Heart left ventricle (tissue), 16 donors: ENCODE results near the gene AKAP6. TPM values are rescaled to one million over a fixed set of nuclear protein-coding genes. Genes with fewer than 3 reads are reported as not detected.
"Not testable (repeated sequence)": the region's sequence is repeated elsewhere in the genome, so short reads cannot be mapped to it uniquely, and the experiment has no call there.

Experiments used
- ATAC-seq, 4 donors: fragments of 200-7000 bp; cut with Tn5 transposase; one replicate each; pipeline ENCODE4 v1.9.1; 2020 to 2022; ENCODE audit warnings: moderate library complexity in 4 of 4, mild to moderate bottlenecking in 3 of 4, moderate number of reproducible peaks in 1 of 4
- DNase-seq, 5 donors: peaks; one replicate each; pipeline ENCODE4 v3.0.0-alpha.2; 2020
- H3K27ac ChIP-seq, 12 donors: fragments of 200-600 bp; sonication (generic) in 4 of 12; one replicate each; pipeline versions ENCODE4 v1.5.0 to v1.8.0; 2016 to 2022; ENCODE audit warnings: mild to moderate bottlenecking in 2 of 12
- H3K27me3 ChIP-seq, 9 donors: fragments of 200-600 bp; sonication (generic) in 2 of 9; one replicate each; pipeline versions ENCODE4 v1.5.1 to v1.8.0; 2016 to 2022; ENCODE audit warnings: mild to moderate bottlenecking in 3 of 9
- H3K36me3 ChIP-seq, 9 donors: fragments of 200-600 bp; sonication (generic) in 2 of 9; one replicate each; pipeline versions ENCODE4 v1.5.0 to v1.8.0; 2018 to 2022; ENCODE audit warnings: mild to moderate bottlenecking in 2 of 9
- H3K4me1 ChIP-seq, 12 donors: fragments of 200-600 bp; sonication (generic) in 4 of 12; one replicate each; pipeline versions ENCODE4 v1.5.0 to v1.8.0; 2016 to 2022; ENCODE audit warnings: mild to moderate bottlenecking in 3 of 12
- H3K4me3 ChIP-seq, 12 donors: fragments of 200-600 bp; sonication (generic) in 4 of 12; one replicate each; pipeline versions ENCODE4 v1.5.0 to v1.8.0; 2017 to 2022; ENCODE audit warnings: mild to moderate bottlenecking in 9 of 12, moderate library complexity in 4 of 12
- H3K9me3 ChIP-seq, 12 donors: fragments of 200-600 bp; sonication (generic) in 4 of 12; one replicate each; pipeline versions ENCODE4 v1.5.0 to v1.8.0; 2016 to 2022; ENCODE audit warnings: mild to moderate bottlenecking in 1 of 12
- CTCF ChIP-seq, 12 donors: fragments of 200-600 bp; sonication (generic) in 4 of 12; IDR thresholded peaks; one replicate each; pipeline versions ENCODE4 v1.5.0 to v1.8.0; 2018 to 2022; ENCODE audit warnings: antibody characterized with exemption in 12 of 12, mild to moderate bottlenecking in 5 of 12
- POLR2A ChIP-seq, 2 donors: fragments of 450-650 bp; IDR thresholded peaks; one replicate each; pipeline ENCODE4 v1.6.1; 2017; ENCODE audit warnings: antibody characterized with exemption in 2 of 2, mild to moderate bottlenecking in 2 of 2, moderate library complexity in 2 of 2
- WGBS, 4 donors: extraction: QIAGEN DNeasy Blood & Tissue Kit in 2 of 4; methylation state at CpG; one replicate each; pipeline versions ENCODE4 v1.1.5 to v1.1.7; 2013 to 2018; 5-methylcytosine and 5-hydroxymethylcytosine counted together
- intact Hi-C, 10 donors: fragments of 100-400 bp; cut with DNase I; formaldehyde crosslinking; loops; one replicate each; pipeline versions ENCODE4 v1.11.1 to v1.14.2; 2022
- polyA plus RNA-seq, 2 donors: library from polyadenylated mRNA; stranded (reverse); fragments of 200-250 nt; gene quantifications; one replicate each; pipeline ENCODE4 v1.2.3, GENCODE V29; 2013
- total RNA-seq, 9 donors: library from RNA; depleted of rRNA in 2 of 9; stranded (reverse); fragments of >200 nt in 2 of 9; fragmentation: NEBNext Ultra II Directional in 3 of 9; extraction: Animal tissue kit (Norgen Biotek cat#: 25700) in 3 of 9; gene quantifications; one replicate each; pipeline versions ENCODE4 v1.1.0 to v1.2.4, GENCODE V29; 2016 to 2023
- donor health status: ischemic (EF 13 %, LVEDD 7.1; RV severe dilation, severe dysfunction).
- donor health status: healthy with polysubstance abuse.
- donor health status: DM: no; HTN: yes; CAD: no.
- donor health status: DM: no; HTN: no; CAD: no.
- donor health status: ischemic (EF 25% LVEDD 6.9; RV normal size, moderate dysfunction).
- donor health status: ischemic (EF 25% LVEDD 5.7; RV mildly dilated, moderate dysfunction).
- donor health status: healthy.
- donor health status: DM: yes; HTN: yes; CAD: no.
- donor health status: ischemic (EF 35%, LVEDD 5.7; RV mildly dilated, moderate dysfunction).
- donor health status: nonischemic (EF 11% LVEDD 7.7; RV severe dilation, severe dysfunction).
- donor health status: DM: yes; HTN: yes; CAD: no.
- donor health status: PGD.
- donor health status: ischemic (EF 29% LVEDD 5.4; RV normal size, mild dysfunction).
- donor health status: nonischemic (EF 23%, LVEDD 6.1; RV moderate dilation, normal function).

Gene AKAP6
- total and polyA plus RNA-seq, 11 donors, result 20.4 to 303 (median 206) TPM

DNA sequence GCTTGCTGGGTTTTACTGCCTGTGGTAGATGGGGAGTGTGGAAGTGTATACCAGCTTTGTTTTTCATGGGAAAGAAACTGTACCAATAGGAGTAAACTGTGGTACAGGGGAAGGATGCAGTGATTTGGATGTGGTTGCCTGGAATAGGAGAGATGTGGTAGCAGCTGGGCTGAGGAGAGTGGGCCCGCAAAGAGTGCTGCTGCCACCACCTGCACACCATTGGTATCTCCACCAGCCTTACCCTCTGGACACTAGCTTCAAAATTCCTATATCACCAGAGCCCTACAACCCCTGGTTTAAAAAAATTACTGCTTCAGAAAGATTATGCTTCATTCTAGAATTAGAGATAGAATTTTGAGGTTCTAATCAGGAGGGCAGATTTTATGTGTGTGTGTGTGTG, 53.6 kb downstream of the AKAP6 start:
- no peaks in the 10 kb centered on the region for H3K36me3 ChIP-seq
- H3K4me3 ChIP-seq, result no peak overlapping the region
- intact Hi-C loops, result no loop called here
- no peaks in the 10 kb centered on the region for H3K27me3 ChIP-seq
- no peaks in the 10 kb centered on the region for H3K4me1 ChIP-seq
- no peaks in the 10 kb centered on the region for H3K9me3 ChIP-seq
- ATAC-seq, result peak; percentile 61 to 85 (median 82)
- H3K27ac ChIP-seq, result no peak overlapping the region
- 71 to 95% (median 81%) methylated on average over 1 of the region's 1 CpG for whole genome bisulfite sequencing, 4 donors
- peak in 1 of 5 donors; percentile 20 for DNase-seq
- peak in 10 of 12 donors; percentile 11 to 41 (median 32) for TF ChIP-seq CTCF (IDR thresholded peaks at IDR 0.05)
- TF ChIP-seq POLR2A (IDR thresholded peaks at IDR 0.05), result no peak

GRCh38 chr14:32383364-32384009, 54.4 kb downstream of the AKAP6 start:
- H3K4me1 ChIP-seq, result no peaks in the 10 kb centered on the region
- H3K27me3 ChIP-seq, result no peaks in the 10 kb centered on the region
- intact Hi-C loops, result no loop called here
- no peak overlapping the region for H3K27ac ChIP-seq
- whole genome bisulfite sequencing, 4 donors, result 85 to 93% (median 89%) methylated on average over 3 of the region's 3 CpGs
- DNase-seq (no peak), ATAC-seq (no peak)
- no peaks in the 10 kb centered on the region for H3K36me3 ChIP-seq
- TF ChIP-seq POLR2A (IDR thresholded peaks at IDR 0.05) (no peak), CTCF (IDR thresholded peaks at IDR 0.05) (no peak)
- no peak overlapping the region for H3K4me3 ChIP-seq
- no peaks in the 10 kb centered on the region for H3K9me3 ChIP-seq

- H3K4me3 ChIP-seq, result no peak overlapping the region
- no peaks in the 10 kb centered on the region for H3K36me3 ChIP-seq
- H3K4me1 ChIP-seq, result no peaks in the 10 kb centered on the region
- no peak overlapping the region for H3K27ac ChIP-seq
- H3K27me3 ChIP-seq, result no peaks in the 10 kb centered on the region
- intact Hi-C loops, result no loop called here
- no peak for TF ChIP-seq CTCF (IDR thresholded peaks at IDR 0.05)
- TF ChIP-seq POLR2A (IDR thresholded peaks at IDR 0.05), result no peak
- 77 to 90% (median 89%) methylated on average over 2 of the region's 2 CpGs for WGBS, 4 donors
- peaks cover 0 to 7% (median 0%) of the 10 kb centered on the region in 12 donors for H3K9me3 ChIP-seq
- DNase-seq (no peak), ATAC-seq (no peak)
These were observed 55.4 kb downstream of the AKAP6 start for GRCh38 chr14:32384464-32384863.

DNA sequence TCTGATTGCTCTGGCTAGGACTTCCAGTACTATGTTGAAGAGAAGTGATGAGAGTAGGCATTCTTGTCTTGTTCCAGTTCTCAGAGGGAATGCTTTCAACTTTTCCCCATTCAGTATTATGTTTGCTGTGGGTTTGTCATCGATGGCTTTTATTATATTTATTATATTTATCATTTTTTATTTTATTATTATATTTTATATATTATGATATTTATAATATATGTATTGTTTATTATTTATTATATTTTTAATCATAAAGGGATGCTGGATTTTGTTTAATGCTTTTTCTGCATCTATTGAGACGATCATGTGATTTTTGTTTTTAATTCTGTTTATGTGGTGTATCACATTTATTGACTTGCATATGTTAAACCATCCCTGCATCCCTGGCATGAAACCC, 58.2 kb downstream of the AKAP6 start:
- H3K27me3 ChIP-seq, H3K36me3 ChIP-seq, intact Hi-C loops, H3K4me1 ChIP-seq, H3K4me3 ChIP-seq, H3K27ac ChIP-seq, DNase-seq, ATAC-seq: not testable (repeated sequence)
- WGBS, 4 donors, result 88 to 93% (median 92%) methylated on average over 2 of the region's 2 CpGs
- peaks cover 0 to 16% (median 0%) of the 10 kb centered on the region in 12 donors for H3K9me3 ChIP-seq

GRCh38 chr14:32393119-32393518, 64.0 kb downstream of the AKAP6 start:
- Histone ChIP-seq H3K4me3 (no peak overlapping the region), H3K27ac (no peak overlapping the region), H3K4me1 (peaks cover 0 to 9% (median 0%) of the 10 kb centered on the region in 12 donors), H3K36me3 (no peaks in the 10 kb centered on the region), H3K27me3 (no peaks in the 10 kb centered on the region), H3K9me3 (peaks cover 0 to 18% (median 0%) of the 10 kb centered on the region in 12 donors)
- DNase-seq (no peak), ATAC-seq (no peak)
- intact Hi-C loops, result no loop called here
- 80 to 94% (median 85%) methylated on average over 1 of the region's 1 CpG for WGBS, 4 donors
- no peak for TF ChIP-seq CTCF (IDR thresholded peaks at IDR 0.05)
- TF ChIP-seq POLR2A (IDR thresholded peaks at IDR 0.05), result no peak
